ENCODE data around the gene DIP2C. TPM values are rescaled to one million over a fixed set of nuclear protein-coding genes. Genes with fewer than 3 reads are reported as not detected.
A peak's percentile ranks its signal among the peaks of the same experiment; 100 is the strongest.

DIP2C gene
- total RNA-seq, 6 experiments from 2014 or later: 23.2 to 28.9 (median 26.3) TPM

DNA sequence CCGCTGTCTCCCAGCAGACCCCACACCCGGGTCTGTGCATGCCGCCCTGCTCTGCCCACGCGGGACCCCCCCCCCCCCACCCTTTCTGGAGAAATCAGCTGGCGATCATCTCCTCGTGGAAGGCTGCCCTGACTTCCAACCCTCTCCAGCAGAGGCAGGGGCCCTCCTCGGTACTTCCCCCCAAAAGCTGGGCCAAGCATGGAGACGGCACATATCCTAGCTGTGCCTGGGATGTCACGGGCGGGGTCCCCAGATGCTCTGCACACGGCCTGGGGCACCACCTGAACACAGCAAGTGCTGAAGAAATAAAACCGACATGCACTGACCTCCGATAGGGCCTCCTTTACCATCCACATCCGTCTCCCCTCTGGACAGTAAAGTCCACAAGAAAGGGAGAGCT lies 96.0 kb downstream of the DIP2C start:
- TF ChIP-seq, protein P1, sequence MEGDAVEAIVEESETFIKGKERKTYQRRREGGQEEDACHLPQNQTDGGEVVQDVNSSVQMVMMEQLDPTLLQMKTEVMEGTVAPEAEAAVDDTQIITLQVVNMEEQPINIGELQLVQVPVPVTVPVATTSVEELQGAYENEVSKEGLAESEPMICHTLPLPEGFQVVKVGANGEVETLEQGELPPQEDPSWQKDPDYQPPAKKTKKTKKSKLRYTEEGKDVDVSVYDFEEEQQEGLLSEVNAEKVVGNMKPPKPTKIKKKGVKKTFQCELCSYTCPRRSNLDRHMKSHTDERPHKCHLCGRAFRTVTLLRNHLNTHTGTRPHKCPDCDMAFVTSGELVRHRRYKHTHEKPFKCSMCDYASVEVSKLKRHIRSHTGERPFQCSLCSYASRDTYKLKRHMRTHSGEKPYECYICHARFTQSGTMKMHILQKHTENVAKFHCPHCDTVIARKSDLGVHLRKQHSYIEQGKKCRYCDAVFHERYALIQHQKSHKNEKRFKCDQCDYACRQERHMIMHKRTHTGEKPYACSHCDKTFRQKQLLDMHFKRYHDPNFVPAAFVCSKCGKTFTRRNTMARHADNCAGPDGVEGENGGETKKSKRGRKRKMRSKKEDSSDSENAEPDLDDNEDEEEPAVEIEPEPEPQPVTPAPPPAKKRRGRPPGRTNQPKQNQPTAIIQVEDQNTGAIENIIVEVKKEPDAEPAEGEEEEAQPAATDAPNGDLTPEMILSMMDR (IDR thresholded peaks at IDR 0.05): no peak
- no peaks in the 10 kb centered on the region for H3K9me3 Mint-ChIP-seq
- peaks cover 33% of the 10 kb centered on the region for H3K4me1 Mint-ChIP-seq (ENCODE audit: low read depth)

DNA sequence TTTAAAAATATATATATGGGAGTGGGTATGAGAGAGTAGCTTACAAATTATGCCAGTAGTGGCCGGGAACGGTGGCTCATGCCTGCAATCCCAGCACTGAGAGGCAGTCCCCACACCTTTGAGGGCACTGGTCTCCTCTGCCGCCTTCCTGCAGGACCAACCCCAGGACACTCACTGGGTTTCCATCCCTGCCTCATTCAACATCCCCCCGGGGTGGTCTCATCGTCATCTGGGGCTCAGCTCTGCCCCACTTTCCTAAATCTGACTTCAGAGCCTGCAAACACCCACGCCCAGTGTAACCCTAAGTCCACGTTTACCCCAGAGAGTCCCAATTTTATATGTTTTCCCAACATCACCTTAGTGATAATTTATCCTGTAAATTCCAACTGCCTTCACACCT lies 96.5 kb downstream of the DIP2C start:
- H3K4me3 Mint-ChIP-seq: no peak overlapping the region
- H3K9me3 Mint-ChIP-seq: no peaks in the 10 kb centered on the region
- peak overlapping the region; percentile 43; the same call in 1 of the 2 replicates for H3K27ac Mint-ChIP-seq
- H3K4me1 Mint-ChIP-seq (ENCODE audit: low read depth): peaks cover 29% of the 10 kb centered on the region
- H3K27me3 Mint-ChIP-seq (ENCODE audit: insufficient read depth): peaks cover 3% of the 10 kb centered on the region
- H3K36me3 Mint-ChIP-seq (ENCODE audit: low read depth): 0 out of 2 replicates have a peak, but pooled peaks cover 4% of the 10 kb centered on the region
- TF ChIP-seq, protein P1 (IDR thresholded peaks at IDR 0.05): no peak
- DNase-seq: no peak

More for the DNA sequence above, 96.0 kb downstream of the DIP2C start:
- no peak for DNase-seq
- no peak overlapping the region for H3K27ac Mint-ChIP-seq
- peaks cover 1% of the 10 kb centered on the region for H3K27me3 Mint-ChIP-seq (ENCODE audit: insufficient read depth)
- 0 out of 2 replicates have a peak, but pooled peaks cover 4% of the 10 kb centered on the region for H3K36me3 Mint-ChIP-seq (ENCODE audit: low read depth)
- no peak overlapping the region for H3K4me3 Mint-ChIP-seq

DNA sequence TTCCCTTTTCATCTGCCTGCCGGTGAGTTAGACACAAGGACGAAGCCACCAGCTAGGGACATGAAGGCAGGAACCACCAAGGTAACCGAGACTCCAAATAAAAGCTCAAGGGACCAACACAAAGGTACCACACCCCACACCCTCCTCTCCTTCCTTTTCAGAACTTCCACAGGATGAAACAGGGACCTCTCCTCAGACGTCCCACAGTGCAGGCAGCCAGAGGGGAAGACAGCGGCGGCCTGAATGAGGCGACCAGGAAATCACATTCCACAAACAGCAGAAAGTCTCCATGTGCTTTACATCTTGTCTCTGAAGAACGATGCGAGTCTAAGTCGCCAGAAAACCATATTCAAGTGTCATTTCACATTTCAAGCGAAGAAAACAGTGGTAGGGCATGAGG lies 97.8 kb downstream of the DIP2C start:
- peaks cover 4% of the 10 kb centered on the region for H3K27me3 Mint-ChIP-seq (ENCODE audit: insufficient read depth)
- H3K4me1 Mint-ChIP-seq (ENCODE audit: low read depth): peaks cover 21% of the 10 kb centered on the region
- no peaks in the 10 kb centered on the region for H3K9me3 Mint-ChIP-seq
- no peak overlapping the region for H3K4me3 Mint-ChIP-seq
- 0 out of 2 replicates have a peak, but pooled peaks cover 4% of the 10 kb centered on the region for H3K36me3 Mint-ChIP-seq (ENCODE audit: low read depth)
- TF ChIP-seq, protein P1 (IDR thresholded peaks at IDR 0.05): no peak
- DNase-seq: no peak
- H3K27ac Mint-ChIP-seq: no peak overlapping the region; the same call in 1 of the 2 replicates

DNA sequence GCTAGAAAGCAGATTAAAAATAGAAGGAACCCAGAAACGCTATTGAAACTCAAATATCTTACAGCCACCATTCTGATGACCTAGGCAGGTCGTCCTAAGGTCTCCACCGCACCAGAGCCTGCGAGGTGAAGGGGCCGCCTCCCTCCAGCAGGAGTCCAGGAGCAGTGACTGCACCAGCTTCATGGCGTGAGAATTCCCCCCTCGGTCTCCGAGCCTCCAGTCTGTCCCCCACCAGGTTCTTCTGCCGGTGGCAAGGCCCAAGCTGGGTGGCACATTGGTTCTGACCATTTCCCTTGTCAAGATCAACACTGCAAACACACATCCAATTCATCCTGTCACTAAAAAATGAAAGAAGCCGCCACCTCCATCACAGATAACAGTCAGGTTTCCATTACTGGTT lies 98.7 kb downstream of the DIP2C start:
- TF ChIP-seq, protein P1 (IDR thresholded peaks at IDR 0.05): no peak
- H3K27ac Mint-ChIP-seq: no peak overlapping the region
- no peaks in the 10 kb centered on the region for H3K9me3 Mint-ChIP-seq
- H3K4me1 Mint-ChIP-seq (ENCODE audit: low read depth): peaks cover 21% of the 10 kb centered on the region
- 0 out of 2 replicates have a peak, but pooled peaks cover 4% of the 10 kb centered on the region for H3K36me3 Mint-ChIP-seq (ENCODE audit: low read depth)
- no peak for DNase-seq
- H3K4me3 Mint-ChIP-seq: no peak overlapping the region
- peaks cover 12% of the 10 kb centered on the region for H3K27me3 Mint-ChIP-seq (ENCODE audit: insufficient read depth)

DNA sequence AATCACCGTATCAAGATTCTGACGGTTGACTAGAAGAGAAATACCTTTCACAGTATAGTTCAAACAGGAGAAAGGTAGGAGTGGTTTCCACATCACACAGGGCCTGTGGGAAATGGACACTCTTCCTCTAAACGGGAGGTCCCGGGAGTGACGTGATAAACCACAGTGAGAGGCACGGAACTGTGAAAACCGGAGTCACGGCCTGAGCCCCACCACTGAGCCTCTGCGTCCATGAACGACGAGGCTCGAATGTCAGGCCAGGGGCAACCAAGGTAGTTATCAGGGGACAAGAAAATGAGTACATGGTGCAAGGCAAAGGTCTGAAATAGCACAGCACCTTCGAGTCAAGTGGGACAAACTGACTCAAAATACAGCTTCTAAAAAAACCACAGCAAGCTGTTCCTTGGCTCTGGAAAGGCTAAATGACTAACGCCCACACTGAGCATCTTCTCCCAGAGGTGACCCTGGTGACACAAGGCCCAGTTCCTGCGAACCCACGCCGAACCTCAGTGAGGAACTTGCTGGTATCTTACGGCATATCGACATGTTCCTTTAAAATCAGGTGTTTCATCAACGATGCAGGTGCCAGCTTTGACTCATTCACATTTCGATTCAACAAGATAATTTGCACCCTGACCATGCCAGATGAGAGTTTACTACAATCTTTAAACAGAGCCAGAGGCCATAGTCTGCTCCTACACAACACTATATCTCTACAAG lies 99.3 kb downstream of the DIP2C start:
- TF ChIP-seq, protein P1 (IDR thresholded peaks at IDR 0.05): no peak
- H3K4me1 Mint-ChIP-seq (ENCODE audit: low read depth): peaks cover 19% of the 10 kb centered on the region
- no peak for DNase-seq
- peaks cover 12% of the 10 kb centered on the region for H3K27me3 Mint-ChIP-seq (ENCODE audit: insufficient read depth)
- no peak overlapping the region for H3K27ac Mint-ChIP-seq
- no peak overlapping the region for H3K4me3 Mint-ChIP-seq
- 0 out of 2 replicates have a peak, but pooled peaks cover 4% of the 10 kb centered on the region for H3K36me3 Mint-ChIP-seq (ENCODE audit: low read depth)
- no peaks in the 10 kb centered on the region for H3K9me3 Mint-ChIP-seq

All from HFFc6 (cell line).